T47D (cell line): Measurements from ENCODE around the gene PRDM8.
A peak's percentile ranks its signal among the peaks of the same experiment; 100 is the strongest.
"Not testable (repeated sequence)": the region's sequence is repeated elsewhere in the genome, so short reads cannot be mapped to it uniquely, and the experiment has no call there.

ENCODE experiments used
- DNase-seq, 2 experiments: peaks; one replicate each; pipeline versions ENCODE4 v3.0.0 to v3.0.0-alpha.2; 2011 to 2012; ENCODE audit warnings: low read depth in 1 of 2, low spot score in 1 of 2
- JUND ChIP-seq: IDR thresholded peaks from 2 replicates; pipeline ENCODE4 v1.6.1; 2012; ENCODE audit warnings: low read depth
- in situ Hi-C: cut with HindIII; loops from 2 replicates; pipeline ENCODE4 v1.10.0; 2016; ENCODE audit warnings: low sequenced_read_pairs, low pct_unique_long_range_greater_than_20kb

PRDM8 gene

GRCh38 chr4:80172203-80172602 is 25.1 kb upstream of the PRDM8 start:
- no peak for DNase-seq
- in situ Hi-C loops, result no loop called here
- no peak for TF ChIP-seq JUND

- no peak for DNase-seq
- no peak for TF ChIP-seq JUND
- in situ Hi-C loops, result no loop called here
These were observed 23.9 kb upstream of the PRDM8 start for GRCh38 chr4:80173401-80173800.

DNA sequence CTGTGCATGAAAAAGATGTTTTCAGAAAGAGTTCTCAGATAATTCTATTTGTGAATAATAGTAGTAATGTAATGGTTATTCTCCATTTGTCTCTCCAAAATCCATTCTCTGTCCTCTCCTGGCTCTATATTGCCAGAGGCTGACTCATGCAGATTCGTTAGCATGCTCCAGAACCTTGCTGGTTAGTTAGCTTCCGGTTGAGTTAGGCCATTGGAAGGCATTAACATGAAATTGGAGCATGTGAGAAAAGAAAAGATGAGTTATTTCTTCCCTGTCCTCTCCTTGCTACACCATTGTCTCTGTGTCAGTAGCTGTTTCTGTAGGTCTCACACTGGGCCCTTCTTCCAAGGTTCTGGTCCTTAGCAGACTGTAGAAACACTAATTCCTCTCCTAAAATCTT is 23.5 kb upstream of the PRDM8 start:
- TF ChIP-seq JUND, result no peak
- no peak for DNase-seq
- in situ Hi-C loops, result no loop called here

- in situ Hi-C loops, DNase-seq: not testable (repeated sequence)
These were observed 19.5 kb upstream of the PRDM8 start for GRCh38 chr4:80177793-80178192.

DNA sequence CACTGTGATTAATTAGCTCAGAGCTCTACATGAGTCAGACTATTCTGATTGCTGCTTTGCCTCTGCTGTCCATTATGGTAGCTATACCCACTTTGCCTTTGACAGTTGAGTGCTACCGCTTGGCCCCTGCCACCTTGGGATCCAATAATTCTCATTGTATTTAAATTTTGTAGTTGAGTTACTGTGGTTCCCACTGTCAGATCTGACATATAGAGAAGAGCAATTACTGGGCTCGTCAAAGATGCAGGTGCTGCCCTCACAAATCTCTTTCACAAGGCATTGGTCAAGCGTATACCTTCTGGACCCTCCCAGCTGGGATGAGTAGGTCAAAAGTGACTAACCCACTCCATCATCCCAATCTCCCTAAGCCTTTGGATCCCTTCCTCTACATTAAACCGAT is 18.3 kb upstream of the PRDM8 start:
- DNase-seq, result no peak
- in situ Hi-C loops, result no loop called here
- TF ChIP-seq JUND, result no peak

DNA sequence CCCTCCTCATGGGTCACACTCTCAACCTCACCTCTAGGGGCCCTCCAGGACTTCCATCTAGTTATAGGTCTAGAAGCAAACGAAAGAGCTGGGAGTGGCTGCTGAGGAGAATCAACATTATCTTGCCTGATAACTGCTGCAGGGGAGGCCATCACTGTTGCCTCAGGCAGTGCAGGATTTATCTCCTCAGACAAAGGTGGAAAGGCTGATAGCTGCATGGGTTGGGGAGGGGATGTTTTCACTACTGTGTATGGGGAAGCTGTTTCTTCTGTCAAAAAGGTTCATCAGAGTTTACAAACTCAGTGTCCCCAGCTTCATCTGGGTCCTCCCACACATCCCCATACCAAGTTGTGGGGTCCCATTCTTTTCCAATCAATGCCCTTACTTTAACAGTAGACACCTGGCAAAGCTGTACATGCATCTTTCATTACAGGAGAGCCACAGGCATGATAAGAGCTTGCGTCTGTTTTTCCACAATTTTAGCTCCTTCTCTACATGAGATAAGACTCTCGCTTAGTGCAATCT is 17.6 kb upstream of the PRDM8 start:
- DNase-seq, result no peak
- no peak for TF ChIP-seq JUND
- in situ Hi-C loops, result no loop called here

- no peak for DNase-seq
- TF ChIP-seq JUND, result no peak
- in situ Hi-C loops, result no loop called here
These were observed 16.6 kb upstream of the PRDM8 start for GRCh38 chr4:80180743-80181142.

DNA sequence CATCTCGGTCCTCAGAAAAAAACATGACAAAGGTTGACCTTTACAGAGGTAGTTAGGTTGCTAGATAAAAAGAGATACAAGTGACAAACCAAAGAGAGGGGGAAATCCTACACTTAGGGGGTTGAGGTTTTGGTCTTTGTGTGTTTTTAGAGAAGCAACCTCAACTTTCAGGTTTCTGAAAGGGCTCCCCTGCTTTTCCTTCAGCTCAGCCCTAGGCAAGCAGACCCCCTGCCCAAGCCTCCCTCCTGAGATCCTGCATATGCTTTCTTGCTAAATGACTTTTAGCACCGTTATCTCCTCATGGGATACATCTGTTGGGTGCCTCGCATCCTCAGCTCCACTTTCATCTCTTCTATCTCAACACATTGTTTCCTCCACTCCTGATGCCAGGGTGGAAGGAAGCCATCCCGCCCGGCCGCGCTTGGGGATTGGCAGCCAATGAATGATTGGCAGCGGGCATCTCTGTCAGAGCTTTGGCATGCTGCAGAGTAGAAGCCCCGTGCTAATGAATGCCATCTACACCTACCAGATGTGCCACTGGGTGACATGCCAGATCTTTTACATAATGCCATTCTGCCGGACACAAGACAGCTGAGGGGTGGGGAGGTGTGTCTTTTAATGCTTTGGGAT is 15.0 kb upstream of the PRDM8 start:
- no peak for TF ChIP-seq JUND
- in situ Hi-C loops, result no loop called here
- no peak for DNase-seq

DNA sequence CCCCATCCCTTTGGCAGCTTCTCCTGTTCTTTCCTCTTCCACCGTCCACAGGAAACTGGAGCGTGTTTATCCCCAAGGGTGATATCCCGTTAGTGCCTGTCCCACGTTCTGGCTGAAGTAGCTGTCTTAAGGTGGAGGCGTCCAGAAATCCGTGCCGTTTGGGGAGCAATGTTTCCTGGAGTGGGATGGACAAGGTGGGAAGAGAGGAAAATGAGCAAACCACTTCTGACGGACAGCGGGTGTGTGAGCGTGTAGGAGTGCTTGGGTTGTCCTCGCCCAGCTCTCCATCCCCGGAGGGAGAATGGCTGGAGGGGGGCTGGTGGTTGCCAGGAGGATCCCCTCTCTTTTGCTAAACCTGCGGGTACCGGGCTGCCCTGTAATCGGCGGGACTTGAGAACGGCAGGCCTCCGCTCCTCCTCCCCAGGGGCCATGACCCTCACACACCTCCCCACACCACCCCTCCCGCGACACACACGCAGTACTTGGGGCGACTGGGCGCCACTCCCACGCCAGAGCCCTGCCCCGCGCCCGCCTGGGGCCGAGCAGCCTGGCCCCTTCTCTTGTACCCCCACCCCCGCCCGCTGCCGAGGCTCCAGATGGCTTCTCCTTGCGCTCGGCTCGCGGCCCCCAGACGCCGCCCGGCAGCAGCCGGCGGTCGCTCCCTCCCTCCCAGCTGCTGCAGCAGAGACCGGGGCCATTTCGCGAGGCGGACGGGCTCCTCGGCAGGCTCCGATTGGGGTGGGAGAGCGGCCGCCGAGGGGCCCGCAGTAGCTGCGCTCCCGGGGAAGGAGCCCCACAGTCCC is 13.9 kb upstream of the PRDM8 start:
- in situ Hi-C loops, result no loop called here

GRCh38 chr4:80184053-80184824 is 13.1 kb upstream of the PRDM8 start:
- DNase-seq, result peak in 1 of 2 experiments; percentile 45
- in situ Hi-C loops, result no loop called here

More for the DNA sequence above, 13.9 kb upstream of the PRDM8 start:
- no peak for TF ChIP-seq JUND
- DNase-seq, result no peak

DNA sequence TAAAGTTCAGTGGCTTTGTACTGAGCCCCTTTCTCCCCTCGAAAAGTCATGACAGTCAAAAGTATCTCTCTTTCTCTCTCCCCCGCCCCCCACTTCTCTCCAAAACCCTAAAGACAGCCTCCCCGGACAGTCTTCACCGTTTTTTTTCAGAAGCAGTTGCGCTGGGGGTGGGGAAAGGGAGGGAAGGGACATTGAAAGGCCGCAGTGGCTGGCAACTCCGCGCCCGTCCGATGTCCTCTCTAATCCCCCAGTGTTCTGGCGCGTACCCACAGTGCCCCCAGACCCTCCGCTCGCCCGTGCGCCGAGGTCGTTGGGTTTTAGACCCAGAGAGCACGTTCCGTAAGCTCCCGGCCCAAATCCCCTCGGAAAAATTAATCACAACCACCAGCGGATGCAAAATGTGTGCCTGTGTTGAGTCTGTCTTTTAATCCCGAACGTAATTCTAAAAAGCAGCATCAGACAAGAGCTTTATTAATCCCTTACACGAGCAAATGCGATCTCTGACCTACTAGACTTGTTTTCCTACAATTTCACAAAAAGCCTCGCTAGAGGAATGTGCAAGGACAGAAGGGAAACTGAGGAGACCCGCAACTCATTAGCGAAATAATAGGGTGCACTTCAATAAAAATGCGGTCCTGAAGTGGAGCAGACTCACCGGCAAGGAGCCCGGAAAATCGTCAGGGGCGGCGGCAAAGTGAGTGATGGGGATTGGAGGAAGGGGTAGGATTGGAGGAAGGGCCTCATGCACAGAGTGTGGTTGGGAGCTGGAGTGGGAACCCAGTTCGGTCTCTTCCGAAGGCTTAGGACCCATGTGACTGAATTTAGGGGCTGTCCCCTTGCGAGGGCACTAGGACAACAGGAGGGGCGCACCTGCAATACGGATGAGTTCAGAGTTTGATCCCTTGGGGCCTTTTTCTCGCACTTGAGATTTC is 12.2 kb upstream of the PRDM8 start:
- TF ChIP-seq JUND, result no peak
- no peak for DNase-seq
- in situ Hi-C loops, result no loop called here

More at GRCh38 chr4:80184053-80184824, 13.1 kb upstream of the PRDM8 start:
- TF ChIP-seq JUND, result no peak
